ENCODE data around the gene CAMKMT.

DNA sequence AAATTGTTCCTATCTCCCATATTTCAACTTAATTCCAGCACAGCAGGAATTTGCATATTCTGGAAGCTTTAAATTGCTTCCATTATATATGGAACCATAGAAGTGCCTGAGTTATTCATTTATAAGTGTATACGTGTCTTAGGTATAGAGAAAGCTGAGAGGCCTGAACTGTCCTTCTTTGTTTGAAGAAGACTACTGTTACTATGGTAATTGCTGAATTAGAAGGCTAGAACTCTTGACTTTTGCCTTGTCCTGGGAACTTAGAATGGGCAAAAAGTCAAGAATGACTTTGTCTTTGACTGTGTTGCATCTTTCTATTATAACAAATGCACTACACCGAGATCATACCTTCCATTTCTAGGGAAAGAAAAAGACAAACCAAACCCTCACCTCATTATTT is 15.7 kb downstream of the CAMKMT start:
- TF ChIP-seq SUZ12 (IDR thresholded peaks at IDR 0.05; ENCODE audit: extremely low read depth, insufficient read depth, insufficient read length) (no peak), YY1 (IDR thresholded peaks at IDR 0.05; ENCODE audit: insufficient read depth, insufficient read length) (no peak), ZNF274 (IDR thresholded peaks at IDR 0.05; ENCODE audit: low read depth, low read length) (no peak)

Measured in NT2/D1 (cell line).